Spleen (tissue), 11 donors: ENCODE results near the gene NKAIN2. TPM values are rescaled to one million over a fixed set of nuclear protein-coding genes. Genes with fewer than 3 reads are reported as not detected.

Source experiments
- DNase-seq: peaks from one replicate; pipeline ENCODE4 v3.0.0-alpha.2; 2020
- H3K27ac ChIP-seq, 8 donors: fragments of 200-600 bp; sonication (generic) in 7 of 8; 1 replicate in 4 of 8; 2 replicates in 4 of 8; pipeline versions ENCODE4 v1.5.0 to v1.8.0; 2016 to 2021; ENCODE audit warnings: inconsistent platforms in 4 of 8, mild to moderate bottlenecking in 4 of 8, moderate library complexity in 1 of 8
- H3K27me3 ChIP-seq, 7 donors: fragments of 200-600 bp; sonication (generic) in 6 of 7; replicated peaks in 1 of 7; 1 replicate in 4 of 7; 2 replicates in 3 of 7; pipeline versions ENCODE4 v1.5.0 to v1.8.0; 2016 to 2021; ENCODE audit warnings: inconsistent platforms in 3 of 7, mild to moderate bottlenecking in 1 of 7
- H3K36me3 ChIP-seq, 6 donors: fragments of 200-600 bp; sonication (generic) in 5 of 6; 1 replicate in 4 of 6; 2 replicates in 2 of 6; pipeline versions ENCODE4 v1.5.0 to v1.8.0; 2016 to 2021; ENCODE audit warnings: inconsistent platforms in 2 of 6
- H3K4me1 ChIP-seq, 6 donors: fragments of 200-600 bp; sonication (generic) in 5 of 6; 1 replicate in 3 of 6; 2 replicates in 3 of 6; pipeline versions ENCODE4 v1.5.0 to v1.8.0; 2016 to 2021; ENCODE audit warnings: inconsistent platforms in 3 of 6
- H3K4me3 ChIP-seq, 8 donors: fragments of 200-600 bp; sonication (generic) in 7 of 8; 1 replicate in 4 of 8; 2 replicates in 4 of 8; pipeline versions ENCODE4 v1.5.0 to v1.8.0; 2016 to 2021; ENCODE audit warnings: inconsistent platforms in 4 of 8, mild to moderate bottlenecking in 4 of 8, moderate library complexity in 2 of 8
- H3K9me3 ChIP-seq, 8 donors: fragments of 200-600 bp; sonication (generic) in 7 of 8; 1 replicate in 4 of 8; 2 replicates in 4 of 8; pipeline versions ENCODE4 v1.5.0 to v1.8.0; 2016 to 2021; ENCODE audit warnings: inconsistent platforms in 4 of 8
- CTCF ChIP-seq, 11 experiments: fragments of 200-600 bp in 7 of 11; fragments of 450-650 bp in 4 of 11; sonication (generic) in 4 of 11; IDR thresholded peaks in 8 of 11; conservative IDR thresholded peaks in 3 of 11; 1 replicate in 7 of 11; 2 replicates in 4 of 11; pipeline versions ENCODE4 v1.4.0 to v1.8.0; 2016 to 2021; ENCODE audit warnings: antibody characterized with exemption in 11 of 11, inconsistent platforms in 4 of 11, mild to moderate bottlenecking in 1 of 11
- POLR2A ChIP-seq, 3 donors: fragments of 450-650 bp; IDR thresholded peaks; one replicate each; pipeline ENCODE4 v1.5.1; 2017; ENCODE audit warnings: antibody characterized with exemption in 3 of 3, mild to moderate bottlenecking in 1 of 3
- POLR2AphosphoS5 ChIP-seq, 3 donors: sonication (generic); formaldehyde crosslinking; IDR thresholded peaks; one replicate each; pipeline ENCODE4 v1.5.1; 2017; ENCODE audit warnings: antibody characterized with exemption in 3 of 3
- WGBS, 5 donors: extraction: QIAGEN DNeasy Blood & Tissue Kit in 3 of 5; methylation state at CpG; one replicate each; pipeline versions ENCODE4 v1.1.5 to v1.1.7; 2013 to 2018; 5-methylcytosine and 5-hydroxymethylcytosine counted together
- intact Hi-C: fragments of 100-400 bp; cut with DNase I; formaldehyde crosslinking; loops from one replicate; pipeline ENCODE4 v1.15.0; 2023; ENCODE audit warnings: low total_unique reads
- polyA plus RNA-seq, 3 donors: library from polyadenylated mRNA; stranded (reverse); fragments of 200-250 nt; gene quantifications; one replicate each; pipeline ENCODE4 v1.2.1, GENCODE V29; 2013
- total RNA-seq, 7 donors: library from RNA; depleted of rRNA in 3 of 7; stranded (reverse); fragments of >200 nt in 3 of 7; fragmentation: NEBNext Ultra II Directional in 4 of 7; extraction: Animal tissue kit (Norgen Biotek cat#: 25700) in 4 of 7; gene quantifications; one replicate each; pipeline versions ENCODE4 v1.1.0 to v1.2.1, GENCODE V29; 2016 to 2021
- donor health status: healthy with polysubstance abuse.
- donor health status: DM: no; HTN: no; CAD: no; lungs with moderate emphysema.
- donor health status: DM: no; HTN: no; CAD: no.
- donor health status: Bipolar disorder and iron deficiency.
- donor health status: healthy.
- donor health status: DM: no; HTN: no; CAD: no.
- donor health status: DM: yes; HTN: yes; CAD: no.

The NKAIN2 gene
- total and polyA plus RNA-seq, 10 donors, result 0.13 to 0.51 (median 0.18) TPM; not detected in 4

- intact Hi-C loops, result no loop called here
- TF ChIP-seq POLR2AphosphoS5 (IDR thresholded peaks at IDR 0.05) (no peak), POLR2A (IDR thresholded peaks at IDR 0.05) (no peak), CTCF (IDR thresholded peaks at IDR 0.05 in 8 of 11, conservative IDR thresholded peaks at IDR 0.05 in 3 of 11) (no peak)
- no peak overlapping the region for H3K27ac ChIP-seq
- H3K9me3 ChIP-seq, result no peaks in the 10 kb centered on the region
- H3K4me3 ChIP-seq, result no peak overlapping the region
- 89 to 95% (median 92%) methylated on average over 7 of the region's 7 CpGs for WGBS, 5 donors
- DNase-seq, result no peak
- no peaks in the 10 kb centered on the region for H3K36me3 ChIP-seq
- no peaks in the 10 kb centered on the region for H3K27me3 ChIP-seq
- no peaks in the 10 kb centered on the region for H3K4me1 ChIP-seq
These were observed 627.2 kb downstream of the NKAIN2 start for GRCh38 chr6:124430740-124431318.

GRCh38 chr6:124432620-124433019, 629.0 kb downstream of the NKAIN2 start:
- intact Hi-C loops, result no loop called here
- Histone ChIP-seq H3K4me3 (no peak overlapping the region), H3K27ac (no peak overlapping the region), H3K36me3 (no peaks in the 10 kb centered on the region), H3K4me1 (no peaks in the 10 kb centered on the region), H3K9me3 (no peaks in the 10 kb centered on the region), H3K27me3 (no peaks in the 10 kb centered on the region)
- TF ChIP-seq POLR2AphosphoS5 (IDR thresholded peaks at IDR 0.05) (no peak), CTCF (IDR thresholded peaks at IDR 0.05 in 8 of 11, conservative IDR thresholded peaks at IDR 0.05 in 3 of 11) (no peak), POLR2A (IDR thresholded peaks at IDR 0.05) (no peak)
- DNase-seq, result no peak
- WGBS, 5 donors, result 82 to 100% (median 88%) methylated on average over 1 of the region's 1 CpG

- no peak overlapping the region for H3K4me3 ChIP-seq
- TF ChIP-seq POLR2AphosphoS5 (IDR thresholded peaks at IDR 0.05), result no peak
- no peak for TF ChIP-seq POLR2A (IDR thresholded peaks at IDR 0.05)
- intact Hi-C loops, result no loop called here
- H3K4me1 ChIP-seq, result no peaks in the 10 kb centered on the region
- H3K27me3 ChIP-seq, result no peaks in the 10 kb centered on the region
- H3K27ac ChIP-seq, result no peak overlapping the region
- no peaks in the 10 kb centered on the region for H3K36me3 ChIP-seq
- no peaks in the 10 kb centered on the region for H3K9me3 ChIP-seq
- no peak for DNase-seq
- WGBS, 5 donors, result 83 to 88% (median 85%) methylated on average over 6 of the region's 6 CpGs
These were observed 629.9 kb downstream of the NKAIN2 start for GRCh38 chr6:124433387-124434160.

GRCh38 chr6:124434421-124434820, 630.8 kb downstream of the NKAIN2 start:
- intact Hi-C loops, result no loop called here
- no peaks in the 10 kb centered on the region for H3K4me1 ChIP-seq
- no peak overlapping the region for H3K4me3 ChIP-seq
- WGBS, 5 donors, result 68 to 84% (median 81%) methylated on average over 2 of the region's 2 CpGs
- no peak for DNase-seq
- no peaks in the 10 kb centered on the region for H3K36me3 ChIP-seq
- H3K27ac ChIP-seq, result no peak overlapping the region
- TF ChIP-seq POLR2A (IDR thresholded peaks at IDR 0.05), result no peak
- TF ChIP-seq CTCF (IDR thresholded peaks at IDR 0.05 in 8 of 11, conservative IDR thresholded peaks at IDR 0.05 in 3 of 11), result no peak
- TF ChIP-seq POLR2AphosphoS5 (IDR thresholded peaks at IDR 0.05), result no peak
- no peaks in the 10 kb centered on the region for H3K27me3 ChIP-seq
- no peaks in the 10 kb centered on the region for H3K9me3 ChIP-seq
